GM18909 (cell line): Measurements from ENCODE around the gene DACT3.
A peak's percentile ranks its signal among the peaks of the same experiment; 100 is the strongest.
"Not testable (repeated sequence)": the region's sequence is repeated elsewhere in the genome, so short reads cannot be mapped to it uniquely, and the experiment has no call there.

Source experiments
- ATAC-seq: cut with Tn5 transposase; IDR thresholded peaks from one replicate; pipeline ENCODE4 v1.9.1; 2021; ENCODE audit warnings: mild to moderate bottlenecking; ENCODE audit not compliant: unreplicated experiment, poor library complexity

DACT3 gene

DNA sequence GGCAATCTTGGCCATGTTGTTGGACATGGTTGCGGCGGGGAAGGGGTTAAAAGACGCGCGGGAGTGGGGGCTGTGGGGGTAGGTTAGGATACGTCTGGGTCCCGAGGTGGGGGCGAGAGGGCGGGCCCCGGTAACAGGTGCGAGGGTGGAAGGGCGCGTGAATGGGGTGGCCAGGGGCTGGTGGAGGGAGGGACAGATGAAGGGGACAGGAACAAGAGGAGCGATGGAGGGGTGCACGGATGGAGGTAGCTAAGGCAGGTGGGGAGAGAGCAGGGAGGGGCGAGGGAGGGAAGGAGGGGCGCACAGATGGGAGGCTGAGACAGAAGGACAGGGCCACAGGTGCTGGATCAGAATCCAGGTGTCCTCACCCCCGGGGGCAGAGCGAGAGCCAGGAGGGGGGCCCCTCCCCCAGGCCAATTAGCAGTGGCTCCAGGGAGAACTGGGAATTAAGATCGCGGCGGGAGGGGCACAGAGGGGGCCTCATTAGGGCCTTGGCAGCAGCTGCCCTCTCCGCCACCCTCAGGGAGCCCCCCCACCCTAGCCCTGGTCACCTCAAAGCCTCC is 26.2 kb downstream of the DACT3 start:
- ATAC-seq, result no peak

DNA sequence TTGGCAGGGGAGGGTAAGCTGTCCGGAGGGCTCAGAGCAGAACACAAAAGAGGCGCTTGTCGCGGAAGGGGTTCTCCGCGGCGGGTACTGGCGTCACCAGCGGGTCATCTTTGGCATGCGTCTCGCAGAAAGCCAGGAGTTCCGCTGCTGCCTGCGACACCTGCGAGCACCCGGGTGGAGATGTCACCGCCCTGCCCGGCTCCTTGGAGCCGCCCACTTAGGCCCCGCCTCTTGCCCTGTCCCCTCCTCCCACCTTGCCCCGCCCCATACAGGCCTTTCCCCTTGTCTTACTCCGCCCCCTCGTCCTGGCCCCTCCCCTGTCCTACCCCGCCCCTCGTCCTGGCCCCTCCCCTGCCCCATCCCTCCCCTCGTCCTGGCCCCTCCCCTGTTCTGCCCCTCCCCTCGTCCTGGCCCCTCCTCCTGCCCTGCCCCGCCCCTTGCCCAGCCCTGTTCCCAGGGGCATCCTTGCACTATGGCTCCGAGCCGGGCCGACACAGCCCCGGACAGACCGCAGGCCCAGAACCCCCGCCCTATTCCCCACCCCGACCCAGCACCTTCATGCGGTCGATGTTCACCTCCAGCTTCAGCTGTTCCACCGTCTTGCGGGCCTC is 26.8 kb downstream of the DACT3 start:
- peak; percentile 69 for ATAC-seq

- ATAC-seq, result no peak
Measured at GRCh38 chr19:46633130-46633529, 27.9 kb downstream of the DACT3 start.

DNA sequence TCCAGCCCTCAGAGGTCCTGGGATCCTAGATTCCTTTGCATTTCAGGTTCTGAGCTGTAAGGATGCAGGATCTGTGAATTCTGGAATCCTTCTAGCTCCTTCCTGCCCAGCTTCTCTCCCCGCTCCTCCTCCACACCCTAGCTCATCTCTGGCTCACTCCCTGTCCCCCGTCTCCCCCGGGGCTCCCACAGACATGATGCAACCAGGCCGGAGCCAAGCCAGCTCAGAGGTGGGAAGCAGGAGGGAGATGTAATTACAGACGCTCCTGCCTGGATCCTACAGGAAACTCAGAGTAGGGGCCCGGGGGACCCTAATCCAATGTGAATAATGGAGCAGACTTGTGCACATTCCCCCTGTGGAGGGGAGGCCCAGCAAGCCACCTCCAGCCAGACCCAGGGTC is 29.5 kb downstream of the DACT3 start:
- ATAC-seq, result no peak

- ATAC-seq, result no peak
Measured at GRCh38 chr19:46630586-46631205, 30.3 kb downstream of the DACT3 start.

DNA sequence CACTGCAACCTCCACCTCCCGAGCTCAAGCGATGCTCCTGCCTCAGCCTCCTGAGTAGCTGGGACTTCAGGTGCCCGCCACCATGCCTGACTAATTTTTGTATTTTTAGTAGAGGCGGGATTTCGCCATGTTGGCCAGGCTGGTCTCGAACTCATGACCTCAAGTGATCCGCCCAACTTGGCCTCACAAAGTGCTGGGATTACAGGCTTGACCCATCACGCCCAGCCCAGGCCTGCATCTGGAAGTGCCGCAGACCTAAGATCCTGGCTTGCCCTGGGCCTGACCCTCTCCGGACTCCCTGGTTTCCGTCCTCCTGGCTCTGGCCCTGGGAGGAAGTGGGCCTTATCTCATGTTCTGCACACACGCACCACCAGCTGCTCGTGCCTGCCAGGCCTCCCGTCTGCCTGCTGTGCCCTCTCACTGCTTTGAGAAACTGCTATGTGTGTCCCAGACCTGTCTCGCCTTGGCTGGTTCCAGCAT is 31.4 kb downstream of the DACT3 start:
- ATAC-seq, result no peak

GRCh38 chr19:46628970-46629369 is 32.0 kb downstream of the DACT3 start:
- ATAC-seq, result not testable (repeated sequence)

DNA sequence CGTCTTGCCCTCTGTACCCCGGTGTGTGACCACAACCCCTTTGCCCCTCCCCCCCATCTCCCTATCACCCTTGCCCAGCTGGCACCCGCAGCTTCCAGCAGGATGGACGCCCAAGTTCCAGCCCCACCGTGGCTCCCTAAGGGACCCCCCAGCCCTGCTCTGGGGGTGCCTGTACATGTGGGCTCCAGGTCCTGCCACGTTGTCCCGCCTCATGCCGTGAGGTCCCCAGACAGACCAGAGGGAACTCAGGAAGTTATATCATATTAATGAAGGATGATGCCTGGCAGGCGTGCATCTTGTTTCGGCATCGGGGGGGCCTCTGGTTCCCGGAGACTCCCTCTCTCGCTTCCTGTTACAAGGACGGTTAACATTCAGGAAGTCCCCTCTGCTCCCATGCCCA is 34.5 kb downstream of the DACT3 start:
- no peak for ATAC-seq

GRCh38 chr19:46625731-46626130 is 35.3 kb downstream of the DACT3 start:
- ATAC-seq, result no peak

- ATAC-seq, result no peak
Measured at GRCh38 chr19:46624958-46625661, 35.9 kb downstream of the DACT3 start, which contains the start of gene PTGIR. PTGIR (minus strand) TSS chr19:46625089; CDS start chr19:46624225, 864 bp downstream.

DNA sequence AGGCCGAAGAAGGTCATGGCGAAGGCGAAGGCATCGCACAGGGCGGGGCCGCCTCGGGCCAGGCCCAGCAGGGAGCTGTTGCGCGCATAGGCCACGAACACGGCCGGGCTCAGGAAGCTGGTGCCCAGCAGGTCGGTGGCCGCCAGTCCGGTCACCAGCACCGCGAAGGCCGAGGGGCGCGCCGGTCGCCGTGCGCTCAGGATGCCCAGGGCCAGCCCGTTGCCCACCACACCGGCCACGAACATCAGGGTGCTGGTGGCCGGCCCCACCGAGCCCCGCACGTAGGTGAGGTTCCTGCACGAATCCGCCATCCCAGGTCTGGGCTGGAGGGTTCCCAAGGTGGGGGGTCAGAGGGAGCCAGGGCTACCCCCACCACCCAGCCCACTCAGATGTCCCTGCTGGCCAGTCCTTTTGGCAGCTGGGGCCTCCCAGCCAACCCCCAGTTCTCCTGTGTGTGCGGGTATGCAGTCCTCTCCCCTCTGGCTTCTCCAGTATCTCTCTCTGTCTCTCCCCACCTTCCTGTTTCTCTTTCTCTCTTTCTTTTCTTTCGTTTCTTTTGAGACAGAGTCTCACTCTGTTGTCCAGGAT is 37.0 kb downstream of the DACT3 start:
- ATAC-seq, result no peak

- ATAC-seq, result no peak
Measured at GRCh38 chr19:46622118-46622446, 38.9 kb downstream of the DACT3 start.

GRCh38 chr19:46621191-46622117 is 39.5 kb downstream of the DACT3 start:
- ATAC-seq, result no peak

DNA sequence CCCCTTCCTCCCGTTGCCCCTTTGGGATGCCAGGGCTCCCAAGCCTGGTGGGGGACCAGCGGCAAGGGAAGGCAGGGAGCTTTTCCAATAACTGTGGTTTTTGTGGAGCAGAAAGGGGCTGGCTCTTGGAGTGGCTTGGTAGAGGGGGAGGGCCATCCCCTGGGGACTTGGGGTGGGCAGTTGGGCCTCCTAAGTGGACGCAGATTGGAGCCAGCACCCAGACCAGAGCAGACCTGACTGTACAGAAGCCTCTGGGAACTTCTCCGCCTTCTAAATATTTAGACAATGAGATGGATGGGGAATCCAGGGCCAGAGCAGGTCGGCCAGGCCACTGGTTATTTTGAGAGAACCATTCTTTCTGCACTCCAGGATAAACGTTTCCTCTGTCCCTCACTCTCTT is 40.3 kb downstream of the DACT3 start:
- ATAC-seq, result no peak

- ATAC-seq, result no peak
Measured at GRCh38 chr19:46620267-46620666, 40.7 kb downstream of the DACT3 start.

DNA sequence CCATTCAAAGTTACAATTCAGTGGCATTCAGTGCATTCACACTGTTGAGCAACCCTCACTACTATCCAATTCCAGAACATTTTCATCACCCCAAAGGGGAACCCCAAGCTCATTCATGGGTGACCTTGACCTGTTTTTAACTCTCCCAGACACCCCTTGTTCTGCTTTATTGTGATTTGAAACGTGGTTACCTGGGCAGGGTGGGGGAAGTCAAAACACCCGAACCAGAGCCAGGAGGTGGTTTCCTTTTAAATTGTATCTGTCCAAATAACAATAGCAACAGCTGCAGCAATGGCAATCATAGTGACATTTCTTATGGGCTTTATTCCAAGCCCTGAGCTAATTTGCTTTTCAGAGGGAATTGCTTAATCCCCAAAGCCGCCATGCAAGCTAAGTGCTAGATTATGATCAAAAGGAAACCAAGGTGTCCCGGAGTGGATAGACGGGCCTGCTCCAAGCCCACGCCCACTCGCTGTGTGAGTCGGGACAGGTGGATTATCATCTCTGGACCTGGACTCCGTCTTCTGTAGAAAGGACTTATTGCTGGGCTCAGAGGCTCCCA is 42.2 kb downstream of the DACT3 start:
- ATAC-seq, result no peak

GRCh38 chr19:46617601-46618000 is 43.4 kb downstream of the DACT3 start:
- ATAC-seq, result no peak

DNA sequence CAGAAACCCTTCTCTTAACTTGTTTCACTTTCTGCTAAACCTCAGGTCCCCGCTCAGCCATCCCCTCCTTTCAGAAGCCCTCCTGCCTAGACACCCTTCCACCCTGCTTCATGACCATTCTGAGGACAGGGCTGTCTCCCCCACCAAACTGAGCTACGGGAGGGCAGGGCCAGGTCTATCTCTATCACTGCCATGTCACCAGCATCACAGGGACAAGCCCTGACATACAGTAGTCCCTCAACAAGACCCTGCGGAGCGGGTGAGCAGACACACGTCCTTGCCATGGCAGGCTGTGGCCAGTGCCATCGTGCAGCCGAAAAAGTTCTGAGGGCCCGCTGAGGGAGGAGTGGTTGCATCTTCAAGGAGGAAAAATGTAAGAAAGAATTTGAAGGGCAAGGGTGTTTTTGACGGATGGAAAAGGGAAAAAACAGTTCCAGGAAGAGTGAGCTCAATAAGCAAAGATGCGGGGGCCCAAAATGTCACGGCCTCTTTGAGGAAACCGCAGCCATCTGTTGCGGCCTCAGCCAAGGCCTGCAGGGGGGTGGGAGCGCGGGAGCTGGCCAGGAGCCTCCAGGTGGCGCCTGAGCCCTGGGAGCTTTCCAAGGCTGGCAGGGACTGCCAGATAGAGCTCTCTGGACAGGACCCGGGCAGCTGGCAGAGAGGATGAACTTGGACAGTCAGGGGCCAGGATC is 44.2 kb downstream of the DACT3 start:
- no peak for ATAC-seq

DNA sequence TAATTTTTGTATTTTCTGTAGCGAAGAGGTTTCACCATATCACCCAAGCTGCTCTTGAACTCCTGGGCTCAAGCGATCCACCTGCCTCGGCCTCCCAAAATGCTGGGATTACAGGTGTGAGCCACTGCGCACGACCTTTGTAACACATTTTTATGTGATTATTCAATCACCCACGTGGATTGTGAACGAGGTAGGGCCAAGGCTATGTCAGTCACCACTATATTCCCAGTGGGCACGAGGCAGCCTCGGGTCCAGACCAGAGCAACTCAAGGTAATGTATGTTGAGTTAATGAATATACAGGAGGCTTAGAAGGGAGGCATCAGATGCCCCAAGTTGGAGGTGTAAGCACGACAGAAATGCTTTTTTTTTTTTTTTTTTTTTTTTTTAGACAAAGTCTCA is 45.0 kb downstream of the DACT3 start:
- no peak for ATAC-seq
